ENCODE data around the gene PLCH1.

DNA sequence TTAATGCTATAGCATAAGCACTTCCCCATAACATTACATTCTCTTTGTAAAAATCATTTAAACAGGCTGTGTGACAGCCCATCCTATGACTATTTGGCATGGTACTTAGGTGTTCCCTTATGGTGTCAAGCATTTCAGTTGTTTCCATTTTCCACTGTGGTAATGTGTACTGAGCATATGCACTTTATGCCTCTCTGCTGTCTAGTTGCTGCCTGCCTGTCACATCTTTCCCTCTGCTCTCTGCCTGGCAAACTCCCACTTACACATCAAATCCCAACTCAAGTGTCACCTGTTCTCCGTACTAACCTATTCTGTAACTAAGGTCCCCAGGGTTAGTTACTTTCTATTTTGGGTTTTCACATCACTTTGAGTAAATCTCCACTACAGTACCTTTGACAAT lies 367.0 kb downstream of the PLCH1 start:
- TF ChIP-seq CTCF (IDR thresholded peaks at IDR 0.05 in 2 of 3, conservative IDR thresholded peaks at IDR 0.05 in 1 of 3; ENCODE audit: borderline replicate concordance in 1 of 3, insufficient read depth in 1 of 3, low read depth in 2 of 3, low read length in 2 of 3) (no peak), EZH2phosphoT487 (IDR thresholded peaks at IDR 0.05; ENCODE audit: borderline replicate concordance) (no peak), POLR2A (IDR thresholded peaks at IDR 0.05; ENCODE audit: borderline replicate concordance, extremely low read depth, insufficient read depth, insufficient read length) (no peak), EZH2 (IDR thresholded peaks at IDR 0.05) (no peak), SP1 (IDR thresholded peaks at IDR 0.05; ENCODE audit: low read depth) (no peak), MAX (IDR thresholded peaks at IDR 0.05) (no peak), SIN3A (IDR thresholded peaks at IDR 0.05; ENCODE audit: low read depth) (no peak), ZFX (IDR thresholded peaks at IDR 0.05) (no peak)
